Epithelial cell of proximal tubule (primary cell): ENCODE data around the gene TFEB. TPM values are rescaled to one million over a fixed set of nuclear protein-coding genes. Genes with fewer than 3 reads are reported as not detected.

Experiments used
- DNase-seq: peaks from one replicate; pipeline ENCODE4 v3.0.0-alpha.2; 2011; ENCODE audit warnings: low read depth
- H3K4me3 ChIP-seq: 2 replicates; pipeline ENCODE4 v1.5.1; 2011; ENCODE audit warnings: low read depth, mild to moderate bottlenecking, low read length
- total RNA-seq: library from RNA; depleted of rRNA; stranded (reverse); fragments of >200 nt; gene quantifications from 2 replicates; pipeline ENCODE4 v1.2.3, GENCODE V29; 2015
- TF ChIP-seq, protein P1 (sequence below): conservative IDR thresholded peaks from 2 replicates; pipeline ENCODE4 v1.5.1; 2012; ENCODE audit warnings: low read depth, mild to moderate bottlenecking, low read length

TFEB gene
- total RNA-seq, 1 donor from 2014 or later = 3.3 TPM

DNA sequence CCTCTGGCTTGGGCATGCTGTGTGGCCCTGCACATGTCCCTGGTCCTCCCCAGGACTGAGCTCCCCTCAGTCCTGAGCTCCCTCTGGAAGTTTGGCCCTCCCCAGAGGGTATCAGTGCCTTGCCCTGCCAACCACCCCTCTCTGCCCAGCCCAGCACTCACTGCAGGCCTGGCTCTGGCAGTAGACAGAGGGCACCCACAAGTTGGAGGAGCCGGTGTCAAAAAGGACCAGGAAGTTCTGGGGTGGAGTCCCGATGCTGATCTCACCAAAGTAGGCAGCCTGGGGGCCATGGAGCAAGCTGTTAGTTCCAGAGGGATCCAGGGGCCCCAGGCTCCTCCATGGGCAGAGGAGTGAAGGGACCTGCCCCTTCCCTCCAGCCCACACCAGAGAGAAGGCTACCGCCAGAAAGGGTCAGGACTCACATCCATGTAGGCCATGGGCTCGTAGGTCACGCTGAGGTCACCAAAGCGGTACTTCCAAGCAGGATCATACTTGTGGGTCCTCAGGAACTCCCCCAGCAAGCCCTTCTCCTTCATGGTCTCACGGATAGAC is 8.9 kb upstream of the TFEB start:
- TF ChIP-seq, protein P1, sequence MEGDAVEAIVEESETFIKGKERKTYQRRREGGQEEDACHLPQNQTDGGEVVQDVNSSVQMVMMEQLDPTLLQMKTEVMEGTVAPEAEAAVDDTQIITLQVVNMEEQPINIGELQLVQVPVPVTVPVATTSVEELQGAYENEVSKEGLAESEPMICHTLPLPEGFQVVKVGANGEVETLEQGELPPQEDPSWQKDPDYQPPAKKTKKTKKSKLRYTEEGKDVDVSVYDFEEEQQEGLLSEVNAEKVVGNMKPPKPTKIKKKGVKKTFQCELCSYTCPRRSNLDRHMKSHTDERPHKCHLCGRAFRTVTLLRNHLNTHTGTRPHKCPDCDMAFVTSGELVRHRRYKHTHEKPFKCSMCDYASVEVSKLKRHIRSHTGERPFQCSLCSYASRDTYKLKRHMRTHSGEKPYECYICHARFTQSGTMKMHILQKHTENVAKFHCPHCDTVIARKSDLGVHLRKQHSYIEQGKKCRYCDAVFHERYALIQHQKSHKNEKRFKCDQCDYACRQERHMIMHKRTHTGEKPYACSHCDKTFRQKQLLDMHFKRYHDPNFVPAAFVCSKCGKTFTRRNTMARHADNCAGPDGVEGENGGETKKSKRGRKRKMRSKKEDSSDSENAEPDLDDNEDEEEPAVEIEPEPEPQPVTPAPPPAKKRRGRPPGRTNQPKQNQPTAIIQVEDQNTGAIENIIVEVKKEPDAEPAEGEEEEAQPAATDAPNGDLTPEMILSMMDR = no peak
- no peak for DNase-seq
- H3K4me3 ChIP-seq = no peak overlapping the region

DNA sequence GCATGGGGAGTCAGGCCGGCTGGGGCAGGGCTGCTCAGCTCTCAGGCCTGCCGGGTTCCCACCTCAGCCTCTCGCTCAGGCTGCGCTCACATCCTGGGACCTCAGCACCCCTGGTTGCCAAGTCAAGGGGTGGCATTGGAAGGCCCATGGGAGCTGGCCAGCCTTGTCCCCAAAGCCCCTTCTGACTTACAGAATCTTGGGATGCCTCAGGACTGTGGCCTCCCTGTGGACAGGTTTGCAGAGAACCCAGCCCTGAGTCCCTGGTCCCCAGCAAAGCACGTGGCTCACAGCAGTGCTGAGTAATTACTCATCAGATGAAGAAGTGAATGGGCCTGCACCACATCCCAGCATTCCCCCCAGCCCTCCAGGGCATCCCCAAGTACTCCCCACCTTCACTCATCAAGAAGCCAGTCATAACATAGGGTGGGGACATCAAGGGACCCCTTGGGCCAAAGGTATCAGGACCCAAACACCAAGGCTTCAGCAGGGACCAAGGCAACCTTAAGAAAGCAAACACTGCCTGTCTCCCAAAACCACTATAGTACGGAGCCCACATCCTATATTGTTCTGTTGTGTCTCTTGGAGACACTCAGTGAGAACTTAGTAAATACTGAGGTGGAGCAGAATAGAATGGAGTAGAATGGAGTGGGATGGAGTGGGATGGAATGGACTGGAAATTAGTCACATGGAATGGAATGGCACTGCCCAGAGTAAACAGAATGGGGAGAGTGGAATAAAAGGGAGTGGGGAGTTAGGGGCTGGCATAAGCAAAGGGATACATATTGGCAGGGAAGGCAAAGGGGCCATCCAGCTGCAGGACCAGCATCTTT is 8.2 kb upstream of the TFEB start:
- TF ChIP-seq, protein P1 = no peak
- no peak overlapping the region for H3K4me3 ChIP-seq
- DNase-seq = no peak

DNA sequence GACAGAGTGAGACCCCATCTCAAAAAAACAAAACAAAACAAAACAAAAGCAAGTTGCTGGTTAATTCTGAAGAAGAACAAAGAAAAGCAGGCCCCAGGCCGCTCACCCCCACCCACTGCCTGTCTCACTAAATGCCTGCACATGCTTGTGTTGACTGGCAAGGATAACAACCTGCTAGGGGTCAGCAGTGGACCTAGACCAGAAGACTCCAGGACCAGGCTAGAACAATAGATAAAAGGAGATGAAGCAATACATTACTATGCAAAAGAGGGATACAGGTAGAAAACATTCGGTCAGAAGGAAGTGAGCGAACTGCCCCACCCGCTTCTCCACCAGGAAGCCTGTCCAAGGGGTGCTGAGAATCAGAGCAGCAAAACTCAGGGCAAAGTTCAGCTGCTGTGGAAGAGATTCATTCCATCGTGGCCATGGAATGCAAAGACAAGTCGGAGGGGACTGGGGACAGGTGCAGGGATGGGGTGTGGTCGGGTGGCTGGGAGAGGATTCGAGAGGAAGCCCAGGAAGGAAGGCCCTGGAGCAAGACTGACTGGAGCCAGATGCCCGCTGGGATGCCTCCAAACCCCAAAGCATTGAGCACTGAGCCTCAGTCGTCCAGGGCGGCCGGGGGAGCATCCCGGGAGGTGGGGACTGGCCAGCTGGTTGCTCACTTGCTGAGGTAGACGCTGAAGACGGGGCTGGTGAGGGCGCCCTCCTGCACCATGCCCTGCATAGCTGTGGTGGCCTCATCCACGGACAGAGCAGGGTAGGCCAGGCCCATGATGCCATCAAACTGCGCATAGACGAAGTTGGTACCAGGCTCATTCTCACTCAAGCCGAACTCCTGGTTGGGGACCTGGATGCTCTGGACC is 6.5 kb upstream of the TFEB start:
- no peak for DNase-seq
- TF ChIP-seq, protein P1 = no peak
- no peak overlapping the region for H3K4me3 ChIP-seq

DNA sequence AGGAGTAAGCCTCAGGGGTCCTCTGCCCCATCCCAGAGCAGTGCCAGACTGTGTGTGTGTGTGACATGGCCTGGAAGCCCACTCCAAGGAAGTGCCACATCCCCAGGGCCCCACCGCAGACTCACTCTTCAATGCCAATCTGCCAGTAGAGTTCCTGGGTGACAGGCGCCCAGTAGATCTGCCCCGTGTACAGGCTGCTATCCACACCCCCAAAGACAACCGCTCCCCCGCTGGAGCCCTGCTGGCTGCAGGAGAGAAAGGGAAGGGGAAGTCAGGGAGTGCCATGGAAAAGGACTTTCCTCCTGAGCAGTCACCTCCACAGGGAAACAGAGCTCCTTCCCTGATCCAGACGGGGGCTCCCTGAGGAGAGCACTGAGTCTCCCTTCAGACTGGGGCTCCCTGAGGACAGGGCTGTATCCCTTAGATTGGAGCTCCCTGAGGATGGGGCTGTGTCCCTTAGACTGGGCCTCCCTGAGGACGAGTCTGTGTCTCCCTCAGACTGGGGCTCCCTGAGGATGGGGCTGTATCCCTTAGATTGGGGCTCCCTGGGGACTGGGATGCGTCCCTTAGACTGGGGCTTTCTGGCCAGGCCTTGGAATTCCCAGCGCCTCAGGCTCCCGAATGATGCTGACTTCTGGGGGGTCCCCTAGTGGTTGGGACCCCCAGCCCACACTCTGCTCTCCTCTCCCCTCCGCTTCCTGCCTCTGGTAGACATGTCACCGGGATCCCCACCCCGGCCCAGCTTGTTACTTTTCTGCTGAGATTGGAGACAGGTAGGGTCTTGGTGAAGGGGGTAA is 5.2 kb upstream of the TFEB start:
- no peak overlapping the region for H3K4me3 ChIP-seq
- TF ChIP-seq, protein P1 = no peak
- DNase-seq = no peak

DNA sequence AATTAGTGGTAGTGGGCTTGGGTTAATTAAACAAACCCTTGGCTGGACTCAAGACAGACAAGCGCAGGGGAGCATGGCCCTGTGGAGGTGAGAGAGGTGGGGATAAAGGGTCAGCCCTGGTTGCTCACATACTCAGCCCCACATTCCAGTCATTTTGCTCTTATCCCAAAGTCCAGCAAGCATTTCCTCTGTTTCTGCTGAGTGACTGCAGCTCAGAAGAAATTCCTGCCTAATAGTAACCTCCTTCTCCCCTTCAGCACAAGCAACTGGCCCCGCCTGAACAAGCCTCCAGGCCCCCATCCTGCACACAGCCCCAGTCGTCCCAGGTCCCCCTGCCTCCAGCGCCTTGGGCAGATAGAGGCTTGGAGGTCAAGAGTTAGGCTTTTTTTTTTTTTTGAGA is 3.6 kb upstream of the TFEB start:
- H3K4me3 ChIP-seq = no peak overlapping the region
- TF ChIP-seq, protein P1 = no peak
- DNase-seq = no peak

DNA sequence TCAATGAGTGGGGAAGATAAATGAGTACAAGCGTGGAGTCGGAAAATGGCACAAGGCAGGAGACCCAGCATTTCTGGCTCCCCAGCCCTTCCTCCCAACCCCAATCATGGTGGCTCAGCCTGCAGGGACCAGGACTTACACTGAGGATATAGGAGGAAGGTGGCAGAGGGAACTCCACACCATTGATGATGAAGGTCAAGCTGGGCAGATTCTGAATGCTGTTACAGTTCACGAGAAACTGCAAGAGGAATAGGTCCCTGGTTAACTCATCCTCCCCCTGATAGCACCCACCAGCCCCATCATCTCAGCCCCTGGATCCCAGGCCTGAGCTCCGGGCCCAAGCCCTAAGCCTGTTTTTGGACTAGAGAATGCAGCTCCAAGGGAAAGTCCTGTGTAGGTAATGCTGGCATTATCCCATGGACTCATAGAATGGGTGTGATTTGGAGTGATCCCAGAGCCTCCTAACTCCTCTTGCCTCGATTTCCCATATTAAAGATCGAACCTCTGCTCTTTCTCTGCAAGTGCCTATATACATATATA is 2.3 kb upstream of the TFEB start:
- no peak overlapping the region for H3K4me3 ChIP-seq
- no peak for DNase-seq
- TF ChIP-seq, protein P1 = no peak
